ENCODE data around the gene PTH1R. TPM values are rescaled to one million over a fixed set of nuclear protein-coding genes. Genes with fewer than 3 reads are reported as not detected.

PTH1R gene
- total RNA-seq, 1 donor from 2014 or later = 6.2 TPM

DNA sequence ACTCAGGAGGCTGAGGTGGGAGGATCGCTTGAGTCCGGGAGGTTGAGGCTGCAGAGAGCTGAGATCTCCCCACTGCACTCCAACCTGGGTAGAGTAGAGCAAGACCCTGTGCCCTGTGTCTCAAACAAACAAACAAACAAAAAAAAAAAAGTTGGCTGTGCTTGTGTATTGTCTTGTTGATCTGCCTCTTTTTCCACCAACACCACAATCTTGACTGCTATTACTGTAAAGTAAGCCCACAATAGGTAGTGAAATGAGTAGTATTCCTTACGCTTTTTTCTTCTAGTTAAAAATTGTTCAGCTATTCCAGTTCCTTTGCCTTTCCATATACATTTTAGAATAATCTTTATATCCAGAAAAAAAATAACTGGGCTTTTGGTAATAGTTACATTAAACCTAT is 35.5 kb downstream of the PTH1R start:
- no peak overlapping the region for H3K27ac Mint-ChIP-seq (ENCODE audit: unreplicated experiment)

DNA sequence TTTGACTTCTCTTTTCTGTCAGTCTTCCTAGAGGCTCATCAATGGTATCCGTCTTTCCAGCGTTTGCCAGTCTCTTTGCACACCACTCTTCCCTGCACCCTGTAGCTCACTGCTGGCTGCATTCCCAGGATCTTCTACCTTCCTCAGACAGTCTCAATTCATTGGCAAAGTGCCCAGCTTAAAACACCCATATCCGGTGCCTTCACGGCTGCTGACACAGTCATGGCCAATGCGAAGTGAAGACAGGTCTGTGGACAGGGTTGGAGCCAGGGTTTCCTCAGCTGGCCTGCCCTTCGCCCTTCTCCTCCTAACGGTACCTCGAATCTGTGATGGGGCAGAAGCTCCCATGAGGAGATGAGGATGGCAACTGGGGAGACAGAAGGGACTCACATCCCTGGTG is 36.1 kb downstream of the PTH1R start:
- Mint-ChIP-seq H3K36me3 (ENCODE audit: low read depth, unreplicated experiment) (peaks cover 14% of the 10 kb centered on the region), H3K9me3 (ENCODE audit: unreplicated experiment) (no peaks in the 10 kb centered on the region), H3K27me3 (ENCODE audit: unreplicated experiment) (peaks cover 1% of the 10 kb centered on the region), H3K4me1 (ENCODE audit: unreplicated experiment) (no peaks in the 10 kb centered on the region), H3K4me3 (ENCODE audit: unreplicated experiment) (no peak overlapping the region), H3K27ac (ENCODE audit: unreplicated experiment) (no peak overlapping the region)
- no peak for DNase-seq (ENCODE audit: low spot score)
- TF ChIP-seq, protein P1, sequence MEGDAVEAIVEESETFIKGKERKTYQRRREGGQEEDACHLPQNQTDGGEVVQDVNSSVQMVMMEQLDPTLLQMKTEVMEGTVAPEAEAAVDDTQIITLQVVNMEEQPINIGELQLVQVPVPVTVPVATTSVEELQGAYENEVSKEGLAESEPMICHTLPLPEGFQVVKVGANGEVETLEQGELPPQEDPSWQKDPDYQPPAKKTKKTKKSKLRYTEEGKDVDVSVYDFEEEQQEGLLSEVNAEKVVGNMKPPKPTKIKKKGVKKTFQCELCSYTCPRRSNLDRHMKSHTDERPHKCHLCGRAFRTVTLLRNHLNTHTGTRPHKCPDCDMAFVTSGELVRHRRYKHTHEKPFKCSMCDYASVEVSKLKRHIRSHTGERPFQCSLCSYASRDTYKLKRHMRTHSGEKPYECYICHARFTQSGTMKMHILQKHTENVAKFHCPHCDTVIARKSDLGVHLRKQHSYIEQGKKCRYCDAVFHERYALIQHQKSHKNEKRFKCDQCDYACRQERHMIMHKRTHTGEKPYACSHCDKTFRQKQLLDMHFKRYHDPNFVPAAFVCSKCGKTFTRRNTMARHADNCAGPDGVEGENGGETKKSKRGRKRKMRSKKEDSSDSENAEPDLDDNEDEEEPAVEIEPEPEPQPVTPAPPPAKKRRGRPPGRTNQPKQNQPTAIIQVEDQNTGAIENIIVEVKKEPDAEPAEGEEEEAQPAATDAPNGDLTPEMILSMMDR (IDR thresholded peaks at IDR 0.05; ENCODE audit: unreplicated experiment) = no peak

More for the DNA sequence above, 35.5 kb downstream of the PTH1R start:
- TF ChIP-seq, protein P1 (IDR thresholded peaks at IDR 0.05; ENCODE audit: unreplicated experiment) = no peak
- Mint-ChIP-seq H3K9me3 (ENCODE audit: unreplicated experiment) (no peaks in the 10 kb centered on the region), H3K4me1 (ENCODE audit: unreplicated experiment) (no peaks in the 10 kb centered on the region), H3K4me3 (ENCODE audit: unreplicated experiment) (no peak overlapping the region), H3K36me3 (ENCODE audit: low read depth, unreplicated experiment) (peaks cover 11% of the 10 kb centered on the region), H3K27me3 (ENCODE audit: unreplicated experiment) (peaks cover 1% of the 10 kb centered on the region)
- DNase-seq (ENCODE audit: low spot score) = no peak

DNA sequence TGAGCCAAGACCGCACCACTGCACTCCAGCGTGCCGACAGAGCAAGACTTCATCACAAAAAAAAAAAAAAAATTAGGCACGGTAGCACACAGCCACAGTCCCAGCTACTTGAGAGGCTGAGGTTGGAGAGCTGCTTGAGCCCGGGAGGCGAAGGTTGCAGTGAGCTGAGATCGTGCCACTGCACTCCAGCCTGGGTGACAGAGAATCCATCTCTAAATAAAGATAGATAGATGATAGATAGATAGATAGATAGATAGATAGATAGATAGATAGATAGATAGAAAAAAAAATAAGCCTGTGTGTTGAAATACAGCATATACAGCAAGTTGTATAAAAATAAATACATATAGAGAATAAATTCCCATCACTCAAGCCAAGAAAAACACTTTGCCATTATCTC is 37.3 kb downstream of the PTH1R start:
- H3K4me3 Mint-ChIP-seq (ENCODE audit: unreplicated experiment) = no peak overlapping the region
- TF ChIP-seq, protein P1 (IDR thresholded peaks at IDR 0.05; ENCODE audit: unreplicated experiment) = no peak
- H3K36me3 Mint-ChIP-seq (ENCODE audit: low read depth, unreplicated experiment) = peaks cover 24% of the 10 kb centered on the region

DNA sequence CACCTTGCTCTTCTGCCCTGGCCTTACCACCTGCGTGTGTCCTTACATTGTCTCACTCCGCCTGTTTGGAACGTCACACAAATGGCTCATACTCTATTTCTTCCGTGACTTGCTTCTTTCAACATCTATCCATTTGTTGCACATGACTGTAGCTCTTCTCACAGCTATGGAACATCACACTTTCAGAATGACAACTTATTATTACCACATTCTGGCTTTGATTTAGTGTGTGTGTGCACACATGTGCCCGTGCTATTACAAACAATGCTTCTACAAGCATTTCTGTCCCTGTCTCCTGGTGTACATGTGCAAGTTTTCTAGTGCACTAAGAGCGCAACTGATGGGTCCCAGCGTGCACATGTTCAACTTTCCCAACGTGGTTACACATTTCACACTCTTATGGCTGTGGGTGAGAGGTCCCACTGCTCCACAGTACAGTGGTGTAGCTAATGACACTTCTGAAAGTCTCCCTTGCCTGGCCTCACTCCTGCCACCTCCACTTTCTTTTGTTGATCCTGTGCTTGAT is 37.8 kb downstream of the PTH1R start:
- TF ChIP-seq, protein P1 (IDR thresholded peaks at IDR 0.05; ENCODE audit: unreplicated experiment) = no peak
- H3K27ac Mint-ChIP-seq (ENCODE audit: unreplicated experiment) = no peak overlapping the region
- peaks cover 28% of the 10 kb centered on the region for H3K36me3 Mint-ChIP-seq (ENCODE audit: low read depth, unreplicated experiment)
- H3K4me1 Mint-ChIP-seq (ENCODE audit: unreplicated experiment) = no peaks in the 10 kb centered on the region
- H3K27me3 Mint-ChIP-seq (ENCODE audit: unreplicated experiment) = peaks cover 1% of the 10 kb centered on the region
- H3K9me3 Mint-ChIP-seq (ENCODE audit: unreplicated experiment) = no peaks in the 10 kb centered on the region
- no peak overlapping the region for H3K4me3 Mint-ChIP-seq (ENCODE audit: unreplicated experiment)
- no peak for DNase-seq (ENCODE audit: low spot score)

More for the DNA sequence above, 37.3 kb downstream of the PTH1R start:
- Mint-ChIP-seq H3K4me1 (ENCODE audit: unreplicated experiment) (no peaks in the 10 kb centered on the region), H3K9me3 (ENCODE audit: unreplicated experiment) (no peaks in the 10 kb centered on the region), H3K27ac (ENCODE audit: unreplicated experiment) (no peak overlapping the region), H3K27me3 (ENCODE audit: unreplicated experiment) (peaks cover 1% of the 10 kb centered on the region)
- no peak for DNase-seq (ENCODE audit: low spot score)

DNA sequence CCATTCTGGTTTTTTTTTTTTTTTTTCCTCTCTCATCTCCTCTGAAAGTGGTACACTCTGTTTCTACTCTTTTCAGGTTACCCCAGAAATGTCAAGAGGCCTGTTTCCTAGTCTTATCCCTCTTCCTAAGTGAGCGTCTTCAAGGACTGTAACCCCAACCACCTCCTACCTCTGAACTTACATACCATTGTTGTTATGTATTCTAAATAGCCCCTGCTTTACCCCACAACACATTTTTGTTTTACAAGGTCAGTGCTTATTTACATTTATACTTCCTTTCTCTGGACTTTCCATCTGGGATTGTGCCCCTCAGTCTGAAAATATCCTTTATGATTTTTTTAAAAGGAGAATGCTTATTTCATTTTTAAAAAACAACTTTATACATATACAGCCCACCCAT is 38.8 kb downstream of the PTH1R start:
- H3K36me3 Mint-ChIP-seq (ENCODE audit: low read depth, unreplicated experiment) = peaks cover 33% of the 10 kb centered on the region
- no peaks in the 10 kb centered on the region for H3K4me1 Mint-ChIP-seq (ENCODE audit: unreplicated experiment)
- DNase-seq (ENCODE audit: low spot score) = no peak
- peaks cover 1% of the 10 kb centered on the region for H3K27me3 Mint-ChIP-seq (ENCODE audit: unreplicated experiment)
- H3K27ac Mint-ChIP-seq (ENCODE audit: unreplicated experiment) = no peak overlapping the region
- TF ChIP-seq, protein P1 (IDR thresholded peaks at IDR 0.05; ENCODE audit: unreplicated experiment) = no peak
- H3K4me3 Mint-ChIP-seq (ENCODE audit: unreplicated experiment) = no peak overlapping the region
- no peaks in the 10 kb centered on the region for H3K9me3 Mint-ChIP-seq (ENCODE audit: unreplicated experiment)

All from endothelial cell (in vitro differentiated cells).